Activated naive CD4-positive, alpha-beta T cell treated with Interleukin-2 at 50 U/mL for 16 hours (primary cell): Measurements from ENCODE around the gene PCA3.
"Not testable (repeated sequence)": the region's sequence is repeated elsewhere in the genome, so short reads cannot be mapped to it uniquely, and the experiment has no call there.

ENCODE experiments used
- DNase-seq: peaks from one replicate; pipeline ENCODE4 v3.0.0-alpha.2; 2020

The PCA3 gene

GRCh38 chr9:76764138-76764537, at the start of gene PCA3:
Gene PCA3, plus strand, starts transcription at chr9:76764438.
- DNase-seq, result no peak

- DNase-seq, result no peak
These were observed 48.1 kb upstream of the PCA3 start for GRCh38 chr9:76716085-76716672.

- no peak for DNase-seq
These were observed 47.1 kb upstream of the PCA3 start for GRCh38 chr9:76717176-76717575.

GRCh38 chr9:76717613-76718012, 46.6 kb upstream of the PCA3 start:
- no peak for DNase-seq

GRCh38 chr9:76718166-76718565, 46.1 kb upstream of the PCA3 start:
- DNase-seq, result no peak

- DNase-seq, result no peak
These were observed 44.0 kb upstream of the PCA3 start for GRCh38 chr9:76720245-76720644.

GRCh38 chr9:76725011-76725546, 39.2 kb upstream of the PCA3 start:
- DNase-seq, result no peak

- DNase-seq, result no peak
These were observed 38.4 kb upstream of the PCA3 start for GRCh38 chr9:76725885-76726284.

DNA sequence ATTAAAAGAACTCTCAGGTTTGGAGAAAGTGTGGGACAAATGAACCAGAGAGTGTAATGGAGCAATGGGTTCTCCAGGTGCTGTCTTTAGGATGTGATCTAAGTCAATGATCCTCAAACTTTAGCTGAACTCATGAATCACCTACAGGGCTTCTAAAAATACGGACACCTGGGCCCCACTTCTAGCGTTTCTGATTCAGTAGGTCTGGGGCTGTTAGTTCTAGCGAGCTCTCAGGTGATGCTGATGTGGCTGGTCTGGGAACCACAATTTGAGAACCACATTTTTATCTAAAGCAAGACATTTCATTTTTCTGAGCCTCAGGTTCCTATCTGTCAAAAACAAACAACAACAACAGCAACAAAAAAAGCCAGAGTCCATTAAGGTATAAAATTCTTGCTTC, 35.1 kb upstream of the PCA3 start:
- no peak for DNase-seq

GRCh38 chr9:76729980-76730737, 34.1 kb upstream of the PCA3 start:
- DNase-seq, result no peak

GRCh38 chr9:76730801-76731200, 33.4 kb upstream of the PCA3 start:
- no peak for DNase-seq

GRCh38 chr9:76732341-76732958, 31.8 kb upstream of the PCA3 start:
- no peak for DNase-seq

GRCh38 chr9:76733096-76733495, 31.1 kb upstream of the PCA3 start:
- DNase-seq, result no peak

DNA sequence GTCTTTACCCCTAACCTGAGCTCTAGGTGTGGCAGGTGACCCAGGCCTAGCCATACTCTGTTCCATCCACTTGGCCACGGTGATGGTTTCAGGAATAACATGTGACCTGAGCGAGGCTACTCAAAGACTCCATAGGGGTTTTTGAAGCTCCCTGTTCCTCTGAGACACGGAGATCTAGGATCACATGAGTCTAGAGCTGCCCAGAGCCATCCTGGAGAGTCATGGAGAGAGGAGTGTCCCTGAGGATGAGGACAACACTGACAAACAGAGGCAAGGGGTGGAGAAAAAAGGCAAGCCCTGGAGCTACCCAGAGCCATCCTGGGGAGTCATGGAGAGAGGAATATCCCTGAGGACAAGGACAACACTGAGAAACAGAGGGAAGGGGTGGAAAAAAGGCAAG, 29.5 kb upstream of the PCA3 start:
- DNase-seq, result no peak

GRCh38 chr9:76737154-76737902, 26.9 kb upstream of the PCA3 start:
- no peak for DNase-seq

DNA sequence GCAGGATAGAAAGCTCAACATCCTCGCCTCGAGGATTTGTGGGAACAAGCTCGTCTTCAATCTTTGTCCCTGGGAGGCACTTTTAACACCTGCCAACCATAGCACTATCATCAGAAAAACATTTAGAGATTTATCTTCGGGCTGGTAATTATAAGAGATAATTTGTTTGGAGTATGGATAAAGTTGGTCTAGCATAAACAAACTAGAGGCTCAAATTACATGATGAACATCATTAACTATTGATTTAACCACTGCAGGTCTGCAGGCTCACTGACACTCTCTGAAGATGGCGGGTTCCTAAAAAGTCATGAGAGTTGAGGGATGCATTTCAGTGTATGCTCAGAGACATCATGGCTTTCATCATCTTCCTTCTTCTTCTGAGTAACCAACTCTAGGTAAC, 25.8 kb upstream of the PCA3 start:
- no peak for DNase-seq

DNA sequence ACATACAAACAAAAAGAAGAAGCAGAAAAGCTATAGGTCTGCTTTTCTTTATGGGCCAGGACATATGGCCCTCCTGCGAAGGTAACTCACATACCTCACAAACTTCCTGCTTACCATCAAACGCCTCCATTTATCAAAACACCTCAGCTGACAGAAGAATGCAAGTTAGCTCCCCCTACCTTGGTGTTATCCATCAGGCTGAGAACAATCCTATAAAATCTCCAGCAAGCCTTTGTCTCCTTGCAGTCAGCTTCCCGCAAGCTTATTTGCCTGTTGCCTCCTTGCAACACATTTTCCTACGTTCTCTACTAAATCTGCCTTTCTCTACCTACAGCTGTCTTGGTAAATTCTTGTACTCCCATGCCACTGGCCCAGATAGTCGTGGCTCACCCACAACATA, 22.7 kb upstream of the PCA3 start:
- no peak for DNase-seq

- not testable (repeated sequence) for DNase-seq
These were observed 21.3 kb upstream of the PCA3 start for GRCh38 chr9:76742890-76743289.

- DNase-seq, result no peak
These were observed 20.3 kb upstream of the PCA3 start for GRCh38 chr9:76743931-76744330.

- DNase-seq, result no peak
These were observed 19.9 kb upstream of the PCA3 start for GRCh38 chr9:76744336-76744735.

- no peak for DNase-seq
These were observed 13.2 kb upstream of the PCA3 start for GRCh38 chr9:76751001-76751400.

DNA sequence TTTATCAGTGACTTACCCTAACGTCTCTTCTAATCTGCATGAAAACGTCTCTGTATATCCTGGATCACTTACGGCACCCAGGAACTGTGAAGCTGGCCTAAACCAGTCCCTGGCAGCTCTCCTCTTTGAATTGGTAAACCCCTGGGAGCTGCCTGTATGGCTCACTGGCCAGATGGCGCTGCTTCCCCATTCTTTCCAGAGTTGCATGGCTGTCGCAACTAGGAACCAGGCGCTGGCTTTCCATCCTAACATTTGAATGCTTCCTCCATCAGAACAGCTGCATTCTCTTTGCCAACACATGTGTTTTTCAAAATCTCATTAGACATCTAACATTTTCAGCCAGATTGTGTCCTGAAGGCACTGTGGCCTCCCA, 8.0 kb upstream of the PCA3 start:
- no peak for DNase-seq

DNA sequence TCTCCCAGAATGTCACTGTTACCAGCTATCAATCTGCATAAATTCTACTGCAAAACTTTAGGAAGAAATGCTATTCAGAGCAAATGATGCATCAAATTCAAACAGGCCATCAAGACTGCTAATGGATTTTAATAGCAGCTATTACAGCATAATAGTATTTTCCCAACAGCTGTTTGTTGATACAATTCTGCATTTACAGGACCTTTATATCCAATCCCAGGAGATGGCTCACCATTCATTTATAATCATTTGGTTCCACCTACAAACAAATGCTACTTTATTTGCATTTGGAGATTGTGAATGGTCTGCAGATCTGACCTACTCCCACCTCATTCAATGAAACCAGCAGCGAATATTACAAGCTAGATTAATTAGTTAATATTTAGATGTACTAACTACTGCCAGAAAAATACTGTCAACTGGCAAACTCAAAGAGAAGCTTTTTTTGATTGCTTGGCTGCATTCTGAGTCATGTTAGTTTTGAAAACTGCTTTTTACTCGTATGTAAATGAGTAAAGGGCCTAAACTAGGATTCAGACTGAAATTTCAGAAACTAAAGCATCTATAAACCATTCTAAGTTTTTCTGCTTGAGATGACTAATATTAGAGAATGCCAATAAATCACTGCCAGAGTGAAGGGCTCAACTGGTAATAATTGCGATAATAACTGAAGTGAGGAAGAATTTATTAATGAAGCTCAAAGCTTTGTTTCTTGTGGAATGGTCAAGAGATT, 7.1 kb upstream of the PCA3 start:
- no peak for DNase-seq
